Upper lobe of right lung (tissue), 1 donor: ENCODE data around the gene ADPRM. TPM values are rescaled to one million over a fixed set of nuclear protein-coding genes. Genes with fewer than 3 reads are reported as not detected.

Experiments used
- ATAC-seq: fragments of 200-7000 bp; cut with Tn5 transposase; one replicate; pipeline ENCODE4 v1.9.1; 2020; ENCODE audit warnings: mild to moderate bottlenecking, moderate library complexity
- DNase-seq: peaks from one replicate; pipeline ENCODE4 v3.0.0-alpha.2; 2020
- H3K27ac ChIP-seq: fragments of 200-600 bp; one replicate; pipeline ENCODE4 v1.8.0; 2022
- H3K27me3 ChIP-seq: fragments of 200-600 bp; one replicate; pipeline ENCODE4 v1.8.0; 2022; ENCODE audit warnings: mild to moderate bottlenecking
- H3K36me3 ChIP-seq: fragments of 200-600 bp; one replicate; pipeline ENCODE4 v1.8.0; 2022
- H3K4me1 ChIP-seq: fragments of 200-600 bp; one replicate; pipeline ENCODE4 v1.8.0; 2022
- H3K4me3 ChIP-seq: fragments of 200-600 bp; one replicate; pipeline ENCODE4 v1.8.0; 2022; ENCODE audit warnings: mild to moderate bottlenecking
- H3K9me3 ChIP-seq: fragments of 200-600 bp; one replicate; pipeline ENCODE4 v1.8.0; 2022
- CTCF ChIP-seq: fragments of 200-600 bp; IDR thresholded peaks from one replicate; pipeline ENCODE4 v1.8.0; 2022; ENCODE audit warnings: antibody characterized with exemption
- intact Hi-C: fragments of 100-400 bp; cut with DNase I; formaldehyde crosslinking; loops from one replicate; pipeline ENCODE4 v1.11.0; 2022
- total RNA-seq: library from RNA; stranded (reverse); fragmentation: NEBNext Ultra II Directional; extraction: Animal tissue kit (Norgen Biotek cat#: 25700); gene quantifications from one replicate; pipeline ENCODE4 v1.2.1, GENCODE V29; 2021
- donor health status: DM: no; HTN: yes; CAD: no; lungs with severe emphysema.

ADPRM gene
- total RNA-seq, 1 donor from 2014 or later: 8.2 TPM

GRCh38 chr17:10754109-10754508 is 56.7 kb downstream of the ADPRM start:
- ATAC-seq (peak; percentile 21), DNase-seq (no peak)
- no peaks in the 10 kb centered on the region for H3K4me1 ChIP-seq
- H3K27ac ChIP-seq: no peak overlapping the region
- no peaks in the 10 kb centered on the region for H3K9me3 ChIP-seq
- no peak overlapping the region for H3K4me3 ChIP-seq
- intact Hi-C loops: no loop called here
- TF ChIP-seq CTCF: peak; percentile 18
- no peaks in the 10 kb centered on the region for H3K36me3 ChIP-seq
- no peaks in the 10 kb centered on the region for H3K27me3 ChIP-seq

GRCh38 chr17:10754861-10755591 is 57.6 kb downstream of the ADPRM start:
- no peak for ATAC-seq
- Histone ChIP-seq H3K36me3 (no peaks in the 10 kb centered on the region), H3K4me1 (no peaks in the 10 kb centered on the region), H3K27ac (no peak overlapping the region), H3K27me3 (no peaks in the 10 kb centered on the region), H3K4me3 (no peak overlapping the region), H3K9me3 (no peaks in the 10 kb centered on the region)
- intact Hi-C loops: no loop called here
- no peak for DNase-seq
- no peak for TF ChIP-seq CTCF

- Histone ChIP-seq H3K9me3 (no peaks in the 10 kb centered on the region), H3K4me1 (no peaks in the 10 kb centered on the region), H3K36me3 (no peaks in the 10 kb centered on the region), H3K27me3 (no peaks in the 10 kb centered on the region), H3K4me3 (no peak overlapping the region), H3K27ac (no peak overlapping the region)
- TF ChIP-seq CTCF: no peak
- ATAC-seq: no peak
- intact Hi-C loops: no loop called here
- no peak for DNase-seq
Measured at GRCh38 chr17:10755592-10756127, 58.3 kb downstream of the ADPRM start.

- H3K4me1 ChIP-seq: no peaks in the 10 kb centered on the region
- ATAC-seq: no peak
Measured at GRCh38 chr17:10756185-10756584, 58.8 kb downstream of the ADPRM start.

GRCh38 chr17:10756619-10757018 is 59.2 kb downstream of the ADPRM start:
- H3K27me3 ChIP-seq: no peaks in the 10 kb centered on the region
- no peaks in the 10 kb centered on the region for H3K9me3 ChIP-seq
- no peak overlapping the region for H3K27ac ChIP-seq
- intact Hi-C loops: no loop called here
- no peaks in the 10 kb centered on the region for H3K36me3 ChIP-seq
- DNase-seq: no peak
- no peak for TF ChIP-seq CTCF
- no peak for ATAC-seq
- no peak overlapping the region for H3K4me3 ChIP-seq
- H3K4me1 ChIP-seq: no peaks in the 10 kb centered on the region

More at GRCh38 chr17:10756185-10756584, 58.8 kb downstream of the ADPRM start:
- H3K36me3 ChIP-seq: no peaks in the 10 kb centered on the region
- no peak overlapping the region for H3K27ac ChIP-seq
- H3K9me3 ChIP-seq: no peaks in the 10 kb centered on the region
- intact Hi-C loops: no loop called here
- TF ChIP-seq CTCF: no peak
- DNase-seq: no peak
- H3K27me3 ChIP-seq: no peaks in the 10 kb centered on the region
- H3K4me3 ChIP-seq: no peak overlapping the region
